ENCODE results near the gene CLMN. TPM values are rescaled to one million over a fixed set of nuclear protein-coding genes. Genes with fewer than 3 reads are reported as not detected.

Gene CLMN
- under 1 TPM; 0.27 to 0.67 TPM for total RNA-seq
- polyA plus RNA-seq (2013, experiment 1 of 2): 1.6 TPM
- 1.2 TPM for polyA plus RNA-seq (2013, experiment 2 of 2)
- 0.36 to 5.0 (median 1.6) reads per million in 172 experiments for total RNA-seq

- Histone ChIP-seq H3K27ac (ENCODE audit: low read depth in 1 of 2, low read length in 2 of 2) (no peak within 1 kb of the TSS), H3K4me3 (ENCODE audit: low read length) (peak within 1 kb of the TSS; percentile 58), H3K27me3 (ENCODE audit: control insufficient read depth in 1 of 2, insufficient read depth in 2 of 2, low read length in 2 of 2) (peaks cover 8 to 15% of the 10 kb centered on the region in 2 experiments), H3K9me3 (ENCODE audit: control insufficient read depth in 1 of 2, insufficient read depth in 1 of 2, low read length in 2 of 2) (no peaks in the 10 kb centered on the region), H3K4me1 (ENCODE audit: insufficient read depth, low read length) (peaks cover 19% of the 10 kb centered on the region), H3K36me3 (ENCODE audit: insufficient read depth, low read length) (no peaks in the 10 kb centered on the region)
- ChIA-PET POLR2A (no interaction called here), CTCF (no interaction called here)
- H3K27ac Mint-ChIP-seq: no peak within 1 kb of the TSS
- peak; percentile 66 for ATAC-seq (ENCODE audit: poor library complexity)
- peaks cover 15% of the 10 kb centered on the region for H3K4me1 Mint-ChIP-seq (ENCODE audit: low read depth)
- peak within 1 kb of the TSS; percentile 76 for H3K4me3 Mint-ChIP-seq
- peaks cover 38% of the 10 kb centered on the region for H3K27me3 Mint-ChIP-seq
- H3K36me3 Mint-ChIP-seq (ENCODE audit: low read depth): no peaks in the 10 kb centered on the region
- intact Hi-C loops (cut with DNase I, micrococcal nuclease): loop anchor here in 1 of 2 experiments (10.0 kb wide), 1 partner anchor 215 kb away; the partner anchor contains the start of gene GLRX5
- no peaks in the 10 kb centered on the region for H3K9me3 Mint-ChIP-seq
- peak in 13 of 14 experiments; percentile 3 to 72 (median 28) for DNase-seq
- no peak for TF ChIP-seq CTCF (IDR thresholded peaks at IDR 0.05)
These were observed at the start of gene CLMN for GRCh38 chr14:95319312-95320077. Gene CLMN (minus strand): TSS chr14:95319908. CDS start chr14:95319792, 116 bp downstream.

- Mint-ChIP-seq H3K4me3 (no peak overlapping the region), H3K36me3 (ENCODE audit: low read depth) (no peaks in the 10 kb centered on the region), H3K27me3 (peaks cover 73% of the 10 kb centered on the region), H3K4me1 (ENCODE audit: low read depth) (no peaks in the 10 kb centered on the region), H3K27ac (no peak overlapping the region), H3K9me3 (no peaks in the 10 kb centered on the region)
- H3K4me1 ChIP-seq (ENCODE audit: insufficient read depth, low read length): peaks cover 3% of the 10 kb centered on the region
- DNase-seq (no peak), ATAC-seq (ENCODE audit: poor library complexity) (no peak)
- intact Hi-C loops (cut with DNase I, micrococcal nuclease): no loop called here
- CTCF ChIA-PET: no interaction called here
- H3K9me3 ChIP-seq (ENCODE audit: control insufficient read depth in 1 of 2, insufficient read depth in 1 of 2, low read length in 2 of 2): no peaks in the 10 kb centered on the region
- H3K27ac ChIP-seq (ENCODE audit: low read depth in 1 of 2, low read length in 2 of 2): no peak overlapping the region
- H3K36me3 ChIP-seq (ENCODE audit: insufficient read depth, low read length): no peaks in the 10 kb centered on the region
- POLR2A ChIA-PET: no interaction called here
- peaks cover 21 to 44% of the 10 kb centered on the region in 2 experiments for H3K27me3 ChIP-seq (ENCODE audit: control insufficient read depth in 1 of 2, insufficient read depth in 2 of 2, low read length in 2 of 2)
- TF ChIP-seq CTCF (IDR thresholded peaks at IDR 0.05): no peak
- H3K4me3 ChIP-seq (ENCODE audit: low read length): no peak overlapping the region
These were observed 45.7 kb upstream of the CLMN start for GRCh38 chr14:95365401-95365800.

- H3K4me3 ChIP-seq (ENCODE audit: low read length): no peak overlapping the region
- Mint-ChIP-seq H3K4me3 (no peak overlapping the region), H3K27me3 (peaks cover 69% of the 10 kb centered on the region), H3K4me1 (ENCODE audit: low read depth) (no peaks in the 10 kb centered on the region), H3K36me3 (ENCODE audit: low read depth) (no peaks in the 10 kb centered on the region), H3K9me3 (no peaks in the 10 kb centered on the region), H3K27ac (no peak overlapping the region)
- DNase-seq: no peak
- no peaks in the 10 kb centered on the region for H3K36me3 ChIP-seq (ENCODE audit: insufficient read depth, low read length)
- peaks cover 22 to 51% of the 10 kb centered on the region in 2 experiments for H3K27me3 ChIP-seq (ENCODE audit: control insufficient read depth in 1 of 2, insufficient read depth in 2 of 2, low read length in 2 of 2)
- CTCF ChIA-PET: interaction anchor here (0.7 kb wide), 1 partner anchor 97 kb away, joined by 3 read pairs; no protein-coding TSS in a partner anchor
- POLR2A ChIA-PET: no interaction called here
- no peak for ATAC-seq (ENCODE audit: poor library complexity)
- TF ChIP-seq CTCF (IDR thresholded peaks at IDR 0.05): no peak
- H3K27ac ChIP-seq (ENCODE audit: low read depth in 1 of 2, low read length in 2 of 2): no peak overlapping the region
- H3K4me1 ChIP-seq (ENCODE audit: insufficient read depth, low read length): peaks cover 3% of the 10 kb centered on the region
- H3K9me3 ChIP-seq (ENCODE audit: control insufficient read depth in 1 of 2, insufficient read depth in 1 of 2, low read length in 2 of 2): no peaks in the 10 kb centered on the region
- intact Hi-C loops (cut with DNase I, micrococcal nuclease): no loop called here
These were observed 44.9 kb upstream of the CLMN start for GRCh38 chr14:95364481-95365209.
